Measurements from ENCODE around the gene RALGAPA1.
"Not testable (repeated sequence)": the region's sequence is repeated elsewhere in the genome, so short reads cannot be mapped to it uniquely, and the experiment has no call there.

RALGAPA1 gene

GRCh38 chr14:35695647-35696046 is 113.4 kb downstream of the RALGAPA1 start:
- no peak for DNase-seq (ENCODE audit: extremely low spot score)
- ChIA-PET POLR2A (no interaction called here), CTCF (interaction anchor here (0.9 to 2.3 kb wide), 5 partner anchors 10 to 123 kb away, joined by 3 to 12 read pairs (median 3); no protein-coding TSS in a partner anchor)
- TF ChIP-seq CTCF (IDR thresholded peaks at IDR 0.05; ENCODE audit: control extremely low read depth, extremely low read depth, low read depth, missing control alignments): no peak

DNA sequence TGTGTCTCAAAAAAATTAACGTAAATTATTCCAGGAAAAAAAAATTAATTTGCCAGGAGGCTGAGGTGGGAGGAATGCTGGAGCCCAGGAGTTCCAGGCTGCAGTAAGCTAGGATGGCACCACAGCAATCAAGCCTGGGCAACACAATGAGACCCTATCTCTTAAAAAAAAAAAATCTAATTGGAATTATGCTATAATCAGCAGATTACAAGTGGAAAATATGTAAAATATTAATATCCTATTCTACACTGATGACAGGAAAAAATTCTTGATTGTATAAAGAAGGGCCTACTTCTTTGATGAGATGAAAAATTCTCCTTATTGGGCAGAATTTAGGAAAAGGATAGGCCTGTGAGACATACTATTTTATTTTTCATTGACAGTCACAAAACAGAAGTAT is 114.0 kb downstream of the RALGAPA1 start:
- CTCF ChIA-PET: interaction anchor here (0.9 to 2.3 kb wide), 5 partner anchors 10 to 123 kb away, joined by 3 to 12 read pairs (median 3); no protein-coding TSS in a partner anchor
- TF ChIP-seq CTCF (IDR thresholded peaks at IDR 0.05; ENCODE audit: control extremely low read depth, extremely low read depth, low read depth, missing control alignments): no peak
- DNase-seq (ENCODE audit: extremely low spot score): no peak
- POLR2A ChIA-PET: no interaction called here

GRCh38 chr14:35689000-35689460 is 120.1 kb downstream of the RALGAPA1 start:
- ChIA-PET CTCF (interaction anchor here (0.8 to 4.6 kb wide), 7 partner anchors 9 to 548 kb away, joined by 3 to 22 read pairs (median 8); no protein-coding TSS in a partner anchor), POLR2A (no interaction called here)
- TF ChIP-seq CTCF (IDR thresholded peaks at IDR 0.05; ENCODE audit: control extremely low read depth, extremely low read depth, low read depth, missing control alignments): no peak
- DNase-seq (ENCODE audit: extremely low spot score): no peak

DNA sequence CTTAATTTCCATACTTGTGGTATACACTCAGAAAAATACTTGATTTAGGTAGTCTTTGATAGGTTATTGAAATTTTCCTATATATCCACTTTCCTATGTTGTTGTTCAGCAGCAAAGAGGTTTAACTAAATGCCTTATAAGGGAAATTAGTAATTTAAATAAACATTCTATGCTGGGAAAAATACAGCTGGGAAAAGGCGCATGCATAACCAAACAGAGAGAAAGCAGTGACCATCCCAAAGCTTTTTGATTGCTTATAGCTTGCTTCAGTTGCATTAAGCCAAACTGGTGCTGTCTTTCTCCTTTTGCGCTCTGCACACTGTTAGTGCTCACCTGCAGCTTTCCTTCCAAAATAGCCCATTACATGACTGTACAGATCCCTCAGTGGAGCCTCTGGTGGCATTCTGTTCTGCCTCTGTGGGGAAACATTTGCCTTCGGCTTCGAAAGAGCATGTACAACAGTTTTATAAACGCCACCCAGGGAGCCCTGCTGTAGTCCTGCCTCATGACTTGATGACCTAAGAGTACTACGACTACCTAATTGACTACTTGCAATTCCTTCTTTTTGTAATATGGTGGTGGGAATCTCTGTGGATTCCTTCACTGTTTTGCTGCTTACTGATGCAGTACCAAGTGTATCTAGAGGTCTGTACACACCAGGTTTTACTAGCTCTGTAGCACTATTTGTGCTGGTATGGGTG is 120.8 kb downstream of the RALGAPA1 start:
- no peak for TF ChIP-seq CTCF (IDR thresholded peaks at IDR 0.05; ENCODE audit: control extremely low read depth, extremely low read depth, low read depth, missing control alignments)
- POLR2A ChIA-PET: no interaction called here
- no peak for DNase-seq (ENCODE audit: extremely low spot score)
- CTCF ChIA-PET: interaction anchor here (0.8 to 4.6 kb wide), 7 partner anchors 10 to 1016 kb away, joined by 3 to 22 read pairs (median 8); no protein-coding TSS in a partner anchor

GRCh38 chr14:35687335-35687939 is 121.7 kb downstream of the RALGAPA1 start:
- peak; percentile 27 for DNase-seq (ENCODE audit: extremely low spot score)
- ChIA-PET POLR2A (interaction anchor here (0.6 kb wide), 1 partner anchor 1354 kb away, joined by 4 read pairs; no protein-coding TSS in a partner anchor), CTCF (interaction anchor here (0.6 to 4.6 kb wide), 18 partner anchors 10 to 1015 kb away, joined by 3 to 22 read pairs (median 3); no protein-coding TSS in a partner anchor)
- TF ChIP-seq CTCF (IDR thresholded peaks at IDR 0.05; ENCODE audit: control extremely low read depth, extremely low read depth, low read depth, missing control alignments): peak; percentile 85

DNA sequence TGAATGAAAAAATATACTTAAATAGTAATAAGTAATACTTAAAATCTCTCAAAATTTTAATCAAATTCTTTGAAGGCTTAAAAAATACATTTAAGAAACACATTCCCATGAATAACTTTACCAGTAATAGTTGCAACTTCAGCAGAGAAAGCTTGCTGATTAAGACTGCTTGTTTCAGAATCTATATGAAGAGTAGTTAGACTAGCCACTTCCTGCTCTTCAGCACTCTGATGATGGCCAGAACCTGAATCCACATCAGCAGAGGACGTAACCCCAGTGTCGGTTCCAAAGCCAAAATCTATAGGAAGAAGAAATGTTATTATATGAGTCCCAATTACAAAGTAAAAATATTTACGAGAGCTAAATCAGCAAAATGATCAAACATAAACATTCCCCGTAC is 125.4 kb downstream of the RALGAPA1 start:
- POLR2A ChIA-PET; DNase-seq (ENCODE audit: extremely low spot score): not testable (repeated sequence)
- CTCF ChIA-PET: interaction anchor here (1.3 kb wide), 2 partner anchors 14 to 133 kb away, joined by 3 to 5 read pairs; no protein-coding TSS in a partner anchor

GRCh38 chr14:35682802-35683201 is 126.3 kb downstream of the RALGAPA1 start:
- POLR2A ChIA-PET: no interaction called here
- CTCF ChIA-PET: no interaction called here
- no peak for DNase-seq (ENCODE audit: extremely low spot score)
- TF ChIP-seq CTCF (IDR thresholded peaks at IDR 0.05; ENCODE audit: control extremely low read depth, extremely low read depth, low read depth, missing control alignments): no peak
